Activated CD8-positive, alpha-beta memory T cell treated with anti-CD3 and anti-CD28 coated beads for 48 hours (primary cell): ENCODE results near the gene PKP4.

ENCODE experiments used
- DNase-seq, 3 experiments: peaks; one replicate each; pipeline ENCODE4 v3.0.0-alpha.2; 2020; ENCODE audit warnings: low read depth in 2 of 3, low spot score in 2 of 3

PKP4 gene

GRCh38 chr2:158533009-158533408, 76.3 kb downstream of the PKP4 start:
- DNase-seq = no peak

DNA sequence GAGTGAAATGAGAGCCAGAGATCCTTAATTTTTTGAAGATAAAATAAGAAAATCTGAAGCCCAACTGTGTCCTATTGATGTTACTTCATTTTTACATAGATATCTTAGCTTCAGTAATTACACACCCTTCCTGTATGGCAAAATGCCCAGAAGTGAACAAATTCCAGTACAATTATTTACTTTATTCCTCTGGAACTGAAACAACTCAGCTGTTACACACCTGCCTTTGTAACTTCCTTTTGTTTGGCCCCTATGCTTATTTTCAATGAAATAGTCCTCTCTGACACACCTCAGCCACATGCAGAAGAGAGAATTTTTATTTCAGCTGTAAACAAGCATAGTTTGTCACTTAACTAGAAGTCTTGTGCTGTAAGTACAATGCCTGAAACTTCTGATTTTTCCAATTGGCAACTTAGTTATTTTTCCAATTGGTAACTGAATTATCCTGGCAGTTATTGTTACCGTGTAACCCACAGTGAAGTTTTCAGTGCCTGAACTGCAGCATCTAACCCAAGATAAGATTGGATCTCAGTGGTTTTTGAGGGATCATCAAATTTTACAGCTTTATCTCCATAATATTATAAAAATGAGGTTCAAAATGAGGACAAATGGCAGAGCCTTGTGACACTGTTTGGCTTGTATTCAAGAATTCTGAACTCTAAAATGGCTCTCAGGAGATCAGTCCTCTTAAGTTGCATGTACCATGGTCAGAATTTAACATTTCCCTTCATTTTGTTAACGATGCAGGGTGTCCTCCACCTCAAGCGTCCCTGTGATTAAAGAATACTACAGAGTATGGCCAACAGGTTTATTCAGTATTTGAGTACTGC, 82.6 kb downstream of the PKP4 start:
- no peak for DNase-seq

DNA sequence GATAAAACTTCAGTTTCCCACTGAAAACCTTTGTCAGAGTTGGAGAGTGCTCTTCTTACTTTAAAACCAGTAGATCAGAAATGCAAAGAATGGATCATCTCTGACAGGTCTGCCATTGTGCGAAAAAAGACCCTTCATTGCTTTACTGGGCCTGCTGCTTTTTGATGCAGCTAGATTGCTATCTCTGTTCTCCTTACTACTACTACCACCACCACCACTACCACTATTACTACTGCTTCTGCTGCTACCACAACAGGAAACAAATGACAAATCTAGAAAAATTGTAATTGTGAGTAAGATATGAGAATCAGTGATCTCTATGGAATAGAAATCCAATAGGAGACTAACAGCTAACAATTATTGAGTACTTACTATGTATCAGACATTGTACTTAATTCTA, 85.8 kb downstream of the PKP4 start:
- no peak for DNase-seq

GRCh38 chr2:158543957-158544356, 87.2 kb downstream of the PKP4 start:
- DNase-seq = no peak

DNA sequence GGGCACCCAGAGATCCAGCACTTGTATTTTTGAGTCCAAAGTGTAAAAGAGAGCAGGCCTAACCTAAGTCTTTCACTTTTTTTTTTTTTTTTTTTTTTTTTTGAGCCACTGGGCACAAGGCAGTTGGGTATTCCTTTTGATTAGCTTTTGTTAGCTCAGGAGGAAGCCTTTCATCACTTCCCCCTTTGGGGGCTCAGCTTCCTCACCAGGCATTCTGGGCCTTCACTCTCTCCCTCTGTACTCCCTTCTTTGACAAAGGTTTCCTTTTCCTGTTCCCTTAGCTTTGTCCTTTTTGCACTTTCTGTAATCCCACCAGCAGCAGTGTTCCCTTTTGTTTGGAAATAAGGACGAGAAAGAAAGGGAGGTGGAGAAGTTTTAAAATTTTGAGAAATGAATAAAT, 88.2 kb downstream of the PKP4 start:
- no peak for DNase-seq

DNA sequence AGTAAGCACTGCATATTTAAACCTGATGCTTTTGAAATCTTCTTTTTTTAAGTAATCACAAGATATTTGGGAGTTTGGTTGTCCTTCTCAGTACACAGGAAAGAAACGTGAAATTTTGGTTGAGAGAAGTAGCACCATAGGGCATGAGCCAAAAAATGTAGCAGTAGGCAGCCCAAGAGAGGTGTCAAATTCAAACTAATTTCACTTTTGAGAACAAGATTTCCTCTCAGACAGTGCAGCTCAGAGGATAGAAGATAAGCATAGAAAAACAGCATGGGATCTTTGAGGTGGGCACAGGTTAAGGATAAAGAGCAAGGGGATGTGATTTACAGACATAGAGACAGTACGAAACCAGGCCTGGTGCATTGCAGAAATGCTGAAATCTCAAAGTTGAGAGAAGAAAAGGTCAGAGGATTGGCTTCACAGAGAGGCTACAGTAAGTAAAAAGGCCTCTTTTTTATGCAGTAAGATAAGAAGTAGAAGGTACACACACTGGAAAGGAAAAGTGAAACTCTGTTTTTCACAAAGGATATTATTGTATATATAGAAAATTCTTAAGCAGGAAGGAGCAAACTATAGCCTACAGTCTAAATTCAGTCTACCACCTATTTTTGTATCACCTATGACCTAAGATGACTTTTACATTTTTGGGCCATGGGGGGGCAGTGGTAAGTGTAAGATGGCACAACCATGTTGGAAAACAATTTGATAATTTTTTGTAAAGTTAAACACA, 89.8 kb downstream of the PKP4 start:
- no peak for DNase-seq

DNA sequence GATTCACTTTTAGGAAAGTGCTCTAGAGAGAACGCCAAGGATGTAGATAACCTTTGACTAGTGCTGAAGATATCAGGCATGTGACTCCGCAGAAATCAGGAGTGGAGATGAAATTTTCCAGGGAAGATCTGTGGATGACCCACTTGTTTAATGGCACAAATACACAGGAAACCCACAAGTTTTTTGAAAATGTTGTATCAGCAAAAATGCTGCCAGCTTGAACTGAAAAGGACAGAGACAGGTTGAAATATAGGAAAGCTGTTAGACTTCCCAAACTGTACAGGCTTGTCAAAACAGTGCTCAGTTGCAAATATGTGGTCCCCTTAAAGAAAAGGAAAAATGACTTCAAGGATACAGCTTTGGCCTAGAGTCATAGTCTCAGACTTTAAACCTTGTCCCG, 96.5 kb downstream of the PKP4 start:
- DNase-seq = no peak

DNA sequence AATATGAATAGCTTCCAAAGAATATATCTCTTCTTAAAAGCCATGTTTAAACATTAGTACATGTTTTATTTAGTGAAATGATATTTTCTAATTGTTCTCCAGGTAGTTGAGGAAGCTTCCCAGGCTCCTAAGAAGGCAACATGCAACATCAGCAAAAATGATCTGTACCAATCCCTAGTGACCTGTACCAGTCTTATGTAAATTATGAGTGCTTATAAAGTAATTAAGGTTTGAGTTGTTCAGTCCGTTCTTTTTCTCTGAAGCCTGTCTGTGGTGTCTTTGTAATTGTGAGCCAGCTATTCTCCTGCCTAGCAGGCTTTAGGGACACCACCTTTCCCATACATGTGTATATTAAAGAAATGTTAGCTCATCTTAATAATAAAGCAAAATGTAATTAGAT, 98.2 kb downstream of the PKP4 start:
- no peak for DNase-seq

DNA sequence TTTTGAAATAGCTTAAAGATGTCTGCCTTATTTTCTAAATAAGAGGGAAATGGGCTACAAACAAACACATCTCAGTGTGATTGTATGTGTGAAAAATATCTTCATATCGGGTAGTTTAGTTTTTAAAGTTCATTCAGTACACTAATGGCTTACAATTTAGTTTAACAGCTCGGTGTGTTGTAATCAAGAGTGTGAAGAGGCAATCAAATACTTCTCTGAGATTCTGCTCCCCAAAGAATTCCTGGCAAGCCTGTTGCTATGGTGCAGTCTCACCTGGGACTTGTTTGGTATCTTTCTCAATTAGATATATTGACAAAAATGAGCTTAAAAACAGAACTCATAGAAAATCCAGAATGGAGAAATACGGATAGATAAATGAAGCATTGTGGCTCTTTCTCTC, 99.4 kb downstream of the PKP4 start:
- DNase-seq = no peak

DNA sequence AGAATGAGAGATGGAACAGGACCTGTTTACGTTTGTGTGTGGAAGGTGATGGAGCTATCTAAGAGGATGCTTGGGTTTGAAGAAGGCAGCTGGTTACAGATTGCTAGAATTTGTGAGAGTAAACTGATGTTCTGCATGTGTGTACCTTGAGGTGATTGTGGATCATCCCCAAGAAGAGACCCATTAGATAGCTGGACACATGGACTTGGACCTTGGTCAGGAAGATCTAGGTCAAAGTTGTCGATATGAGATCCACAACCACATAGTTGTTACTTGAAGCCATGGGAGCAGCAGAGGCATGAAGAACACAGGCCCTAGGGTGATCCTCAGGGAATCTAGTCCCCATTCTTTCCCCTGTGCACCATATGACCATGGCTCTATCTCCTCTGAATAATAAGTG, 101.0 kb downstream of the PKP4 start:
- no peak for DNase-seq

GRCh38 chr2:158559252-158559651, 102.5 kb downstream of the PKP4 start:
- no peak for DNase-seq

- no peak for DNase-seq
Observed at GRCh38 chr2:158560259-158560658, 103.5 kb downstream of the PKP4 start.

- no peak for DNase-seq
Observed at GRCh38 chr2:158561054-158561453, 104.3 kb downstream of the PKP4 start.

- no peak for DNase-seq
Observed at GRCh38 chr2:158567208-158567607, 110.5 kb downstream of the PKP4 start.

DNA sequence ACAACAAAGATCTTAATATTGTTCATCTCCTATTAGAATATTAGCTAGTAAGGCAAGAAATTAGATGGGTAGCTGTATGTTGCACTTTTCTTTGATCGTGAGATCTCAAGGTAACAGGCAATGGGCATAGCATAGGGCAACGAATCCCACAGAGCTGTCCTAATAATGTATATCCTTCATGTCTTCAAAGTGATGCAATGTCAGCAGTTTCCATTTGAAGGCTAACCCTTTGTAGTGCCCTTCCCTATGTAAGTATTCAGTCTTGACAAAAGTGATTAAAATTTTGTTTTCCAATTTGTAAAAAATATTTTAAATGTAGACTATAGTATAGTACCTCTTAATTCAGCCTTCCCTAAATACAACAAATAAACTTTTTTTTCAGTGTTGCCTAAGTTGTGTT, 112.5 kb downstream of the PKP4 start:
- no peak for DNase-seq

DNA sequence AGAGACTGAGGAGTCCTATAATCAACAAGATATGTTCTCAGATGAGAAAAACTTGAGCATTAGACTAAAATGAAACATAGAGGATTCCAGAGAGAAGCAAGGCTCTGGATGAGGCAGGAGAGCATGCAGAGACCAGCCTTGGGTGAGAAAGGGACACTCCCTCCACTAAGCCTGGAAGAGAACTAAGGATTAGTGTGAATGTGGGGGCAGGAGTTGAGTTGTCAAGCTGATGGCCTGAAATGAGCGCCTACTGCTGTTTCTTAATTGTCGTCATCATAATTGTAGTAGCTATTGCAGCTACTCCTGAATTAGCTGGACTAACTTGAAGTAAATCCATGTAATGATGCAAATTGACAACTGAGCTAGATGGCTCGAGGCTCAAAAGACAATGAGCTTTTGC, 114.1 kb downstream of the PKP4 start:
- DNase-seq = no peak

- no peak for DNase-seq
Observed at GRCh38 chr2:158573739-158574138, 117.0 kb downstream of the PKP4 start.

DNA sequence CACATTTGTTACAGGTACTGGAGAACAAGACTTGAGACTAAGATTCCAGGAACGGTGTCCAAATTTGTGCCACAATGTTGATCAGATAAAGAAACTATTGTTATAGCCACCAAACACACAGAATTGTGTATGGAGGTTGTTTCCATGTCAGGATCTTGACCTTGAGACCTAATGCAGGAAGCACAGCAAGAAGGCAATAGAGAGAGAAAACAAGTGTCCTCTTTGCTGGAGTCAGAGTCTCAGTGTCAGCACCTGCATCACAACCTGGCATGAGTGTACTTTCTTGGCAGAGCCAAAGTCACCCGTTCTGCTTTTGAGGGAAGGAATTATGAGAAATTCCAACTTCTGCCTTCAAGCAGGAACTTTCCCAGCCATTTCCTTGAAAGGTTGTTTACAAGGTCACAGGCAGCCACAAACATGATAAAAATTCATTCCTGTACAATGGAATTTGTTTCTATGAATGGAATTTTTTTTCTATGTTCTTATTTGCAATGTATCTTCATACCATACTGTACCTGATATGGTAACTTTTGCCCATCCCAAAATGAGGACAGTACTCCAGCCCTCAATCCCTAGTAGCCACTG, 118.4 kb downstream of the PKP4 start:
- DNase-seq = no peak

DNA sequence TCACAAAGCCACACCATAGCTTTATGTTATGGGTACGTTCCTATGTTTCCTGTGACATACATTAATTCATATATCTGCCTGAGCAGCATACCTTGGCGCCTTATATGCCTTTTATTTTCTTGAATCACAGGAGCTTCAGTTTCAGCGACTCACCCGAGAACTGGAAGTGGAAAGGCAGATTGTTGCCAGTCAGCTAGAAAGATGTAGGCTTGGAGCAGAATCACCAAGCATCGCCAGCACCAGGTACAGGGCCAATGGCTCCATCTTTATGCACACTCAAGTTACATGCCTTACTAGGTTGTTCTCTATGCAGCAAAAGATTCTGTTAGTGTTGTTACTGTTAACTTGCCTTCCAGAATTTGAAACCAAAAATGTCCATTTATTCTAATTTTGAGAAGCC, 120.4 kb downstream of the PKP4 start:
- DNase-seq = no peak

GRCh38 chr2:158578703-158579330, 122.1 kb downstream of the PKP4 start:
- DNase-seq = no peak

GRCh38 chr2:158579928-158580327, 123.2 kb downstream of the PKP4 start:
- DNase-seq = no peak

GRCh38 chr2:158580760-158581159, 124.0 kb downstream of the PKP4 start:
- no peak for DNase-seq
